ENCODE data around the gene PRPF31. TPM values are rescaled to one million over a fixed set of nuclear protein-coding genes. Genes with fewer than 3 reads are reported as not detected.

PRPF31 gene
- total and polyA plus RNA-seq, 9 of the 15 experiments (the other 6 are each of a cell fraction or from before 2014, with no cell fraction given): 5.8 to 92.2 (median 69.2) TPM

DNA sequence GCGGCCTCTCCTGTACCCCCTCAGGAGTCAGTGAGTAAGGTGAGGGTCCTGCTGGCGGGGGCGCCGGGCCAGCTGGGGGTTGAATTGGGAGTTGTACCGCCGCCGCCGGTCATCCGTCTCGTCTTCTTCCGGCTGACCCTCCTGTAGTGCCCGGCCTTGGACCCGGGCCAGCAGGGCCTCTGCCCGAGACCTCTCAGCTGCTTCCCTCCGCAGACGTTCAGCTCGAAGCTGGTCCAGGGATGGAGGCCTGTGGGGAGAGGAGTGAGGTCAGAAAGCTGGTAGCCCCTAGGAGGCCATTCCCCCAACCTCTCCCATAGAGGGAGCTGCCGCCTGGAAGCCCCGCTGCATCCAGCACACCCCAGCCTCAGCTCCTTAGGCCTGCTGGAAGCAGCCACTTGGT lies 40.1 kb downstream of the PRPF31 start:
- Histone ChIP-seq H3K4me2 (ENCODE audit: insufficient read depth, low read length) (no peak overlapping the region), H4K20me1 (replicated peaks; ENCODE audit: control insufficient read depth, insufficient read depth, low read length) (no peaks in the 10 kb centered on the region; the same call in 1 of the 2 replicates), H3K4me3 (no peak overlapping the region), H3K27me3 (ENCODE audit: control insufficient read depth in 2 of 2, insufficient read depth in 2 of 2, low read length in 2 of 2) (no peaks in the 10 kb centered on the region), H3K4me1 (replicated peaks in 1 of 2; ENCODE audit: control insufficient read depth in 2 of 2, insufficient read depth in 2 of 2, low read length in 2 of 2) (peaks cover 10 to 15% of the 10 kb centered on the region in 2 experiments; a peak in 4 of 5 replicates), H3K79me2 (ENCODE audit: control insufficient read depth, insufficient read depth, low read length) (peaks cover 16% of the 10 kb centered on the region; the same call in 2 of the 3 replicates), H3K27ac (ENCODE audit: extremely low read depth, low read depth, low read length) (no peak overlapping the region), H3K9ac (ENCODE audit: insufficient read depth in 1 of 2, low read depth in 2 of 2, low read length in 2 of 2) (no peak overlapping the region), H3K9me1 (ENCODE audit: control insufficient read depth, insufficient read depth, low read length) (no peaks in the 10 kb centered on the region), H2AFZ (ENCODE audit: low read depth, low read length) (no peak overlapping the region), H3K9me3 (replicated peaks; ENCODE audit: control insufficient read depth, insufficient read depth, low read depth, low read length) (no peaks in the 10 kb centered on the region), H3K36me3 (ENCODE audit: control insufficient read depth, insufficient read depth, low read length) (peaks cover 74% of the 10 kb centered on the region)
- ChIA-PET CTCF (ENCODE audit: low intra/inter-chr PET ratio) (no interaction called here), POLR2A (interaction anchor here (0.6 to 1.3 kb wide), 4 partner anchors 15 to 279 kb away, joined by 3 read pairs; no protein-coding TSS in a partner anchor)
- no TSS peak for BruUV-seq (replicated peaks)
- WGBS (ENCODE audit: insufficient coverage, low coverage, missing lambda C conversion rate): 92% methylated on average over 18 of the region's 19 CpGs
- intact Hi-C loops (cut with micrococcal nuclease) (no loop called here), in situ Hi-C loops (cut with MboI) (no loop called here)
- ATAC-seq: no peak
- DNase-seq (ENCODE audit: extremely low read depth in 1 of 4, low spot score in 3 of 4): no peak
- no peak for FAIRE-seq
- TF ChIP-seq HDAC3 (IDR thresholded peaks at IDR 0.05; ENCODE audit: borderline replicate concordance, partially characterized antibody) (no peak), NFXL1 (CRISPR knock-in tag; IDR thresholded peaks at IDR 0.05) (no peak), NFIC (IDR thresholded peaks at IDR 0.05) (peak; percentile 22; the same call in 1 of the 2 replicates), POLR2G (IDR thresholded peaks at IDR 0.05; ENCODE audit: low read depth, low read length) (peak; percentile 76), SAFB (IDR thresholded peaks at IDR 0.05; ENCODE audit: borderline replicate concordance, low read depth, low read length) (no peak), RBFOX2 (IDR thresholded peaks at IDR 0.05; ENCODE audit: low read depth, low read length) (peak; percentile 64), ZNF124 (CRISPR knock-in tag; IDR thresholded peaks at IDR 0.05) (no peak), POLR2A (conservative IDR thresholded peaks at IDR 0.05) (peak; percentile 28; the same call in 1 of the 2 replicates), HMG20B (CRISPR knock-in tag; IDR thresholded peaks at IDR 0.05) (no peak)
- TF ChIP-seq, protein P1, sequence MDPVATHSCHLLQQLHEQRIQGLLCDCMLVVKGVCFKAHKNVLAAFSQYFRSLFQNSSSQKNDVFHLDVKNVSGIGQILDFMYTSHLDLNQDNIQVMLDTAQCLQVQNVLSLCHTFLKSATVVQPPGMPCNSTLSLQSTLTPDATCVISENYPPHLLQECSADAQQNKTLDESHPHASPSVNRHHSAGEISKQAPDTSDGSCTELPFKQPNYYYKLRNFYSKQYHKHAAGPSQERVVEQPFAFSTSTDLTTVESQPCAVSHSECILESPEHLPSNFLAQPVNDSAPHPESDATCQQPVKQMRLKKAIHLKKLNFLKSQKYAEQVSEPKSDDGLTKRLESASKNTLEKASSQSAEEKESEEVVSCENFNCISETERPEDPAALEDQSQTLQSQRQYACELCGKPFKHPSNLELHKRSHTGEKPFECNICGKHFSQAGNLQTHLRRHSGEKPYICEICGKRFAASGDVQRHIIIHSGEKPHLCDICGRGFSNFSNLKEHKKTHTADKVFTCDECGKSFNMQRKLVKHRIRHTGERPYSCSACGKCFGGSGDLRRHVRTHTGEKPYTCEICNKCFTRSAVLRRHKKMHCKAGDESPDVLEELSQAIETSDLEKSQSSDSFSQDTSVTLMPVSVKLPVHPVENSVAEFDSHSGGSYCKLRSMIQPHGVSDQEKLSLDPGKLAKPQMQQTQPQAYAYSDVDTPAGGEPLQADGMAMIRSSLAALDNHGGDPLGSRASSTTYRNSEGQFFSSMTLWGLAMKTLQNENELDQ (CRISPR knock-in tag; IDR thresholded peaks at IDR 0.05; ENCODE audit: borderline replicate concordance): no peak
- TF ChIP-seq, protein P2, sequence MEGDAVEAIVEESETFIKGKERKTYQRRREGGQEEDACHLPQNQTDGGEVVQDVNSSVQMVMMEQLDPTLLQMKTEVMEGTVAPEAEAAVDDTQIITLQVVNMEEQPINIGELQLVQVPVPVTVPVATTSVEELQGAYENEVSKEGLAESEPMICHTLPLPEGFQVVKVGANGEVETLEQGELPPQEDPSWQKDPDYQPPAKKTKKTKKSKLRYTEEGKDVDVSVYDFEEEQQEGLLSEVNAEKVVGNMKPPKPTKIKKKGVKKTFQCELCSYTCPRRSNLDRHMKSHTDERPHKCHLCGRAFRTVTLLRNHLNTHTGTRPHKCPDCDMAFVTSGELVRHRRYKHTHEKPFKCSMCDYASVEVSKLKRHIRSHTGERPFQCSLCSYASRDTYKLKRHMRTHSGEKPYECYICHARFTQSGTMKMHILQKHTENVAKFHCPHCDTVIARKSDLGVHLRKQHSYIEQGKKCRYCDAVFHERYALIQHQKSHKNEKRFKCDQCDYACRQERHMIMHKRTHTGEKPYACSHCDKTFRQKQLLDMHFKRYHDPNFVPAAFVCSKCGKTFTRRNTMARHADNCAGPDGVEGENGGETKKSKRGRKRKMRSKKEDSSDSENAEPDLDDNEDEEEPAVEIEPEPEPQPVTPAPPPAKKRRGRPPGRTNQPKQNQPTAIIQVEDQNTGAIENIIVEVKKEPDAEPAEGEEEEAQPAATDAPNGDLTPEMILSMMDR (IDR thresholded peaks at IDR 0.05 in 2 of 3, conservative IDR thresholded peaks at IDR 0.05 in 1 of 3; ENCODE audit: insufficient read depth in 2 of 3, low read depth in 1 of 3, low read length in 3 of 3): 0 out of 6 replicates have a peak, but pooled peaks of 2 of the 3 experiments have one; percentile 13 to 22
- TF ChIP-seq, protein P3, sequence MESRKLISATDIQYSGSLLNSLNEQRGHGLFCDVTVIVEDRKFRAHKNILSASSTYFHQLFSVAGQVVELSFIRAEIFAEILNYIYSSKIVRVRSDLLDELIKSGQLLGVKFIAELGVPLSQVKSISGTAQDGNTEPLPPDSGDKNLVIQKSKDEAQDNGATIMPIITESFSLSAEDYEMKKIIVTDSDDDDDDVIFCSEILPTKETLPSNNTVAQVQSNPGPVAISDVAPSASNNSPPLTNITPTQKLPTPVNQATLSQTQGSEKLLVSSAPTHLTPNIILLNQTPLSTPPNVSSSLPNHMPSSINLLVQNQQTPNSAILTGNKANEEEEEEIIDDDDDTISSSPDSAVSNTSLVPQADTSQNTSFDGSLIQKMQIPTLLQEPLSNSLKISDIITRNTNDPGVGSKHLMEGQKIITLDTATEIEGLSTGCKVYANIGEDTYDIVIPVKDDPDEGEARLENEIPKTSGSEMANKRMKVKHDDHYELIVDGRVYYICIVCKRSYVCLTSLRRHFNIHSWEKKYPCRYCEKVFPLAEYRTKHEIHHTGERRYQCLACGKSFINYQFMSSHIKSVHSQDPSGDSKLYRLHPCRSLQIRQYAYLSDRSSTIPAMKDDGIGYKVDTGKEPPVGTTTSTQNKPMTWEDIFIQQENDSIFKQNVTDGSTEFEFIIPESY (CRISPR knock-in tag; IDR thresholded peaks at IDR 0.05): peak; percentile 46; the same call in 1 of the 2 replicates
- TF ChIP-seq, protein P4, sequence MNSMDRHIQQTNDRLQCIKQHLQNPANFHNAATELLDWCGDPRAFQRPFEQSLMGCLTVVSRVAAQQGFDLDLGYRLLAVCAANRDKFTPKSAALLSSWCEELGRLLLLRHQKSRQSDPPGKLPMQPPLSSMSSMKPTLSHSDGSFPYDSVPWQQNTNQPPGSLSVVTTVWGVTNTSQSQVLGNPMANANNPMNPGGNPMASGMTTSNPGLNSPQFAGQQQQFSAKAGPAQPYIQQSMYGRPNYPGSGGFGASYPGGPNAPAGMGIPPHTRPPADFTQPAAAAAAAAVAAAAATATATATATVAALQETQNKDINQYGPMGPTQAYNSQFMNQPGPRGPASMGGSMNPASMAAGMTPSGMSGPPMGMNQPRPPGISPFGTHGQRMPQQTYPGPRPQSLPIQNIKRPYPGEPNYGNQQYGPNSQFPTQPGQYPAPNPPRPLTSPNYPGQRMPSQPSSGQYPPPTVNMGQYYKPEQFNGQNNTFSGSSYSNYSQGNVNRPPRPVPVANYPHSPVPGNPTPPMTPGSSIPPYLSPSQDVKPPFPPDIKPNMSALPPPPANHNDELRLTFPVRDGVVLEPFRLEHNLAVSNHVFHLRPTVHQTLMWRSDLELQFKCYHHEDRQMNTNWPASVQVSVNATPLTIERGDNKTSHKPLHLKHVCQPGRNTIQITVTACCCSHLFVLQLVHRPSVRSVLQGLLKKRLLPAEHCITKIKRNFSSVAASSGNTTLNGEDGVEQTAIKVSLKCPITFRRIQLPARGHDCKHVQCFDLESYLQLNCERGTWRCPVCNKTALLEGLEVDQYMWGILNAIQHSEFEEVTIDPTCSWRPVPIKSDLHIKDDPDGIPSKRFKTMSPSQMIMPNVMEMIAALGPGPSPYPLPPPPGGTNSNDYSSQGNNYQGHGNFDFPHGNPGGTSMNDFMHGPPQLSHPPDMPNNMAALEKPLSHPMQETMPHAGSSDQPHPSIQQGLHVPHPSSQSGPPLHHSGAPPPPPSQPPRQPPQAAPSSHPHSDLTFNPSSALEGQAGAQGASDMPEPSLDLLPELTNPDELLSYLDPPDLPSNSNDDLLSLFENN (IDR thresholded peaks at IDR 0.05; ENCODE audit: low read depth in 2 of 2, low read length in 2 of 2): no peak
